SK-N-SH (cell line): ENCODE results near the gene EXOC4.

Source experiments
- EP300 ChIP-seq, 2 experiments: IDR thresholded peaks; 2 replicates each; pipeline versions ENCODE4 v1.4.0 to v1.6.1; 2012; ENCODE audit warnings: borderline replicate concordance in 1 of 2, low read depth in 1 of 2, low read length in 1 of 2
- FOXJ3 ChIP-seq: sonication (generic); formaldehyde crosslinking; IDR thresholded peaks from 2 replicates; pipeline ENCODE4 v1.5.1; 2020; ENCODE audit warnings: mild to moderate bottlenecking, missing genetic modification reagents
- GATA2 ChIP-seq: sonication (generic); formaldehyde crosslinking; IDR thresholded peaks from 2 replicates; pipeline ENCODE4 v1.5.0; 2020; ENCODE audit warnings: mild to moderate bottlenecking, missing genetic modification reagents
- JUND ChIP-seq: IDR thresholded peaks from 2 replicates; pipeline ENCODE4 v1.4.0; 2012
- RFX5 ChIP-seq: IDR thresholded peaks from 2 replicates; pipeline ENCODE4 v1.6.1; 2012; ENCODE audit warnings: mild to moderate bottlenecking, improper control_type of control experiment, low read length
- RXRA ChIP-seq: IDR thresholded peaks from 2 replicates; pipeline ENCODE4 v1.4.0; 2012; ENCODE audit warnings: low read depth, mild to moderate bottlenecking, borderline replicate concordance
- SIN3A ChIP-seq: IDR thresholded peaks from 2 replicates; pipeline ENCODE4 v1.6.1; 2012; ENCODE audit warnings: low read depth, mild to moderate bottlenecking, low read length, moderate library complexity, borderline replicate concordance
- TAF1 ChIP-seq: IDR thresholded peaks from 2 replicates; pipeline ENCODE4 v1.6.1; 2012; ENCODE audit warnings: low read depth, mild to moderate bottlenecking, low read length, moderate library complexity, borderline replicate concordance
- TF ChIP-seq, protein P1 (sequence below): IDR thresholded peaks from 2 replicates; pipeline ENCODE4 v1.4.0; 2012; ENCODE audit warnings: low read depth
- TF ChIP-seq, protein P2 (sequence below): fragments of 200-600 bp; sonication (generic); IDR thresholded peaks from 2 replicates; pipeline ENCODE4 v1.6.1; 2017; ENCODE audit warnings: antibody characterized with exemption, mild to moderate bottlenecking, moderate library complexity
- TF ChIP-seq, protein P3 (sequence below): IDR thresholded peaks from 2 replicates; pipeline ENCODE4 v1.6.1; 2012; ENCODE audit warnings: mild to moderate bottlenecking, low read depth, low read length, moderate library complexity

DNA sequence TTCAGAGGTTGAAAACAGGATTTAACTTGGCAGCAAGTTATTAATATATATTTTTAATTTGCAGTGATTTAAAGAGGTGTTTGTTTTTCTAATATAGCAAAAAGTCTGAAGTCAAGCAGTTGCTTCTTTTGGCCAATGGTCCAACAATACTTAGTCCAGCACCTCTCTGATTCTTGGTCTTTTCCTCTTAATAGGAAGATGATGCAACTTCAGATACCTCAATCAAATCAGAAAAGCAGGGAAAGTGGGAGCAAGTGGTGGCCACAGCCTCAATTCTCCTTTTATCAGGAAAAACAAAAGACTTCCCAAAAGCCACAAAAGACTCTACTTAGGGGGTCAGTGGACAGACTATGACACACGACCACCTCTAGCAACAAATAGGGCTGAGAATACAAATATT, 740.7 kb downstream of the EXOC4 start:
- TF ChIP-seq GATA2 (CRISPR knock-in tag) = no peak
- TF ChIP-seq, protein P1, sequence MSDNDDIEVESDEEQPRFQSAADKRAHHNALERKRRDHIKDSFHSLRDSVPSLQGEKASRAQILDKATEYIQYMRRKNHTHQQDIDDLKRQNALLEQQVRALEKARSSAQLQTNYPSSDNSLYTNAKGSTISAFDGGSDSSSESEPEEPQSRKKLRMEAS = no peak
- TF ChIP-seq, protein P2, sequence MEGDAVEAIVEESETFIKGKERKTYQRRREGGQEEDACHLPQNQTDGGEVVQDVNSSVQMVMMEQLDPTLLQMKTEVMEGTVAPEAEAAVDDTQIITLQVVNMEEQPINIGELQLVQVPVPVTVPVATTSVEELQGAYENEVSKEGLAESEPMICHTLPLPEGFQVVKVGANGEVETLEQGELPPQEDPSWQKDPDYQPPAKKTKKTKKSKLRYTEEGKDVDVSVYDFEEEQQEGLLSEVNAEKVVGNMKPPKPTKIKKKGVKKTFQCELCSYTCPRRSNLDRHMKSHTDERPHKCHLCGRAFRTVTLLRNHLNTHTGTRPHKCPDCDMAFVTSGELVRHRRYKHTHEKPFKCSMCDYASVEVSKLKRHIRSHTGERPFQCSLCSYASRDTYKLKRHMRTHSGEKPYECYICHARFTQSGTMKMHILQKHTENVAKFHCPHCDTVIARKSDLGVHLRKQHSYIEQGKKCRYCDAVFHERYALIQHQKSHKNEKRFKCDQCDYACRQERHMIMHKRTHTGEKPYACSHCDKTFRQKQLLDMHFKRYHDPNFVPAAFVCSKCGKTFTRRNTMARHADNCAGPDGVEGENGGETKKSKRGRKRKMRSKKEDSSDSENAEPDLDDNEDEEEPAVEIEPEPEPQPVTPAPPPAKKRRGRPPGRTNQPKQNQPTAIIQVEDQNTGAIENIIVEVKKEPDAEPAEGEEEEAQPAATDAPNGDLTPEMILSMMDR = no peak
- TF ChIP-seq FOXJ3 (CRISPR knock-in tag) = no peak
- TF ChIP-seq TAF1 = no peak
- TF ChIP-seq RFX5 = no peak
- TF ChIP-seq, protein P3, sequence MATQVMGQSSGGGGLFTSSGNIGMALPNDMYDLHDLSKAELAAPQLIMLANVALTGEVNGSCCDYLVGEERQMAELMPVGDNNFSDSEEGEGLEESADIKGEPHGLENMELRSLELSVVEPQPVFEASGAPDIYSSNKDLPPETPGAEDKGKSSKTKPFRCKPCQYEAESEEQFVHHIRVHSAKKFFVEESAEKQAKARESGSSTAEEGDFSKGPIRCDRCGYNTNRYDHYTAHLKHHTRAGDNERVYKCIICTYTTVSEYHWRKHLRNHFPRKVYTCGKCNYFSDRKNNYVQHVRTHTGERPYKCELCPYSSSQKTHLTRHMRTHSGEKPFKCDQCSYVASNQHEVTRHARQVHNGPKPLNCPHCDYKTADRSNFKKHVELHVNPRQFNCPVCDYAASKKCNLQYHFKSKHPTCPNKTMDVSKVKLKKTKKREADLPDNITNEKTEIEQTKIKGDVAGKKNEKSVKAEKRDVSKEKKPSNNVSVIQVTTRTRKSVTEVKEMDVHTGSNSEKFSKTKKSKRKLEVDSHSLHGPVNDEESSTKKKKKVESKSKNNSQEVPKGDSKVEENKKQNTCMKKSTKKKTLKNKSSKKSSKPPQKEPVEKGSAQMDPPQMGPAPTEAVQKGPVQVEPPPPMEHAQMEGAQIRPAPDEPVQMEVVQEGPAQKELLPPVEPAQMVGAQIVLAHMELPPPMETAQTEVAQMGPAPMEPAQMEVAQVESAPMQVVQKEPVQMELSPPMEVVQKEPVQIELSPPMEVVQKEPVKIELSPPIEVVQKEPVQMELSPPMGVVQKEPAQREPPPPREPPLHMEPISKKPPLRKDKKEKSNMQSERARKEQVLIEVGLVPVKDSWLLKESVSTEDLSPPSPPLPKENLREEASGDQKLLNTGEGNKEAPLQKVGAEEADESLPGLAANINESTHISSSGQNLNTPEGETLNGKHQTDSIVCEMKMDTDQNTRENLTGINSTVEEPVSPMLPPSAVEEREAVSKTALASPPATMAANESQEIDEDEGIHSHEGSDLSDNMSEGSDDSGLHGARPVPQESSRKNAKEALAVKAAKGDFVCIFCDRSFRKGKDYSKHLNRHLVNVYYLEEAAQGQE = no peak
- TF ChIP-seq JUND = no peak
- TF ChIP-seq EP300 (IDR thresholded peaks at IDR 0.05; ENCODE audit: borderline replicate concordance in 1 of 2, low read depth in 1 of 2, low read length in 1 of 2) = no peak
- no peak for TF ChIP-seq SIN3A
- TF ChIP-seq RXRA = no peak
